Choroid plexus epithelial cell (primary cell): Measurements from ENCODE around the gene C1QTNF12.

ENCODE experiments used
- DNase-seq: peaks from one replicate; pipeline ENCODE4 v3.0.0-alpha.2; 2010; ENCODE audit warnings: low read depth
- H3K4me3 ChIP-seq: 2 replicates; pipeline ENCODE4 v1.5.1; 2011; ENCODE audit warnings: low read depth, mild to moderate bottlenecking, control low read depth, low read length, moderate library complexity
- TF ChIP-seq, protein P1 (sequence below): conservative IDR thresholded peaks from 2 replicates; pipeline ENCODE4 v1.5.1; 2011; ENCODE audit warnings: low read depth, mild to moderate bottlenecking, control low read depth, inconsistent platforms, low read length, moderate library complexity

Gene C1QTNF12

DNA sequence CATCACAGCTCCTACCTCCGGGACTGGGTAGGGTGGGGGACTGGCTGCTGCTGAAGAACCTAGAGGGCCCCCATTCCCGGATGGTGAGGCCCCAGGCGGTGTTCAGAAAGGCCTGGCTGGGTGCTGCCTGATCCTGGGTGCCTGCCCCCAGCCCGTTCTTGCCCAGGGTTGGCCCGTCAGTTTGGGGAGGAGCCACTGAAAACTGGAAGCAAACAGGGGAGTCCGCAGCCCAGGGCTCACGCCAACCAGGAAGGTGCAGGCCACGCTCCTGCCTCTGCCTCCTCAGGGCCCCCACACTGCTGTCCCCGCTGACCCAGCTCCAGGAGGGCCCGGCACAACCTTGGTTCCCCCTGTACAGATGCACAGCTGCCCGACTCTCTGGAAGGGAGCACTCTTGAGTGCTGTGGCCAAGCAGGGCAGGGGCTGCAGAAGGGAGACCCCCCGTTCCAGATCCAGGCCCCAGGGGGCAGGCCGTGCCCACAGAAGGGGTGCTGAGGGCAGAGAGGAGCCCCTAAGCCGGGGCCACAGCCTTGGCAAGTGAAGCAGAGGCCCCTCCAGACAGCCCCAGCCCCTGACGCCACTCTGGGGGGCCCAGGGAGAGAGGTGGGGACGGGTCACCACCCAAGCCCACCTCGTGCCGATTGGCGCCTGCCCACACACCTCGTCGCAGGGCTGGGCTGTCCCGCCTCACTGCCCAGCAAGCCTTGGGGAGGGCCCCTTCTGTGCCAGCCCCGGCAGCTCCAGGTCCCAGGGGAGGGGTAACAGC is 5.5 kb downstream of the C1QTNF12 start:
- no peak overlapping the region for H3K4me3 ChIP-seq
- DNase-seq, result no peak

DNA sequence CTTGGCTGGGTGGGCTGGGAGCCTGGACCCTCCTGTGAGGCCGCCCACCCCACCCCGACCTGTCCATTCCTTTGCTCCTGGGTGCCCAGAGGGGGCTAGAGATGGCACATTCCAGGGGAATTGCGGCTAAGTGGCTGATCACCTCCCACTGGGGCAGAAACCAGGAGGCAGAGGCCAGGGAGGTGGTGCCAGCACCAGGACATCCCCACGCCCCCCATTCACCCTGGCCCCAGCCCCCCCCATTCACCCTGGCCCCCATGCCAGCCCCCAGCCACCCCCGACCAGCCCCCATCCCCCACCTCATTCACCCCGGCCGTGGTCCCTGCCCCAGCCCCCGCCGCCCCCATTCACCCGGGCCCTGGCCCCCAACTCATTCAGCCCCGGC is 6.2 kb downstream of the C1QTNF12 start:
- DNase-seq, result no peak
- H3K4me3 ChIP-seq, result no peak overlapping the region
- TF ChIP-seq, protein P1, sequence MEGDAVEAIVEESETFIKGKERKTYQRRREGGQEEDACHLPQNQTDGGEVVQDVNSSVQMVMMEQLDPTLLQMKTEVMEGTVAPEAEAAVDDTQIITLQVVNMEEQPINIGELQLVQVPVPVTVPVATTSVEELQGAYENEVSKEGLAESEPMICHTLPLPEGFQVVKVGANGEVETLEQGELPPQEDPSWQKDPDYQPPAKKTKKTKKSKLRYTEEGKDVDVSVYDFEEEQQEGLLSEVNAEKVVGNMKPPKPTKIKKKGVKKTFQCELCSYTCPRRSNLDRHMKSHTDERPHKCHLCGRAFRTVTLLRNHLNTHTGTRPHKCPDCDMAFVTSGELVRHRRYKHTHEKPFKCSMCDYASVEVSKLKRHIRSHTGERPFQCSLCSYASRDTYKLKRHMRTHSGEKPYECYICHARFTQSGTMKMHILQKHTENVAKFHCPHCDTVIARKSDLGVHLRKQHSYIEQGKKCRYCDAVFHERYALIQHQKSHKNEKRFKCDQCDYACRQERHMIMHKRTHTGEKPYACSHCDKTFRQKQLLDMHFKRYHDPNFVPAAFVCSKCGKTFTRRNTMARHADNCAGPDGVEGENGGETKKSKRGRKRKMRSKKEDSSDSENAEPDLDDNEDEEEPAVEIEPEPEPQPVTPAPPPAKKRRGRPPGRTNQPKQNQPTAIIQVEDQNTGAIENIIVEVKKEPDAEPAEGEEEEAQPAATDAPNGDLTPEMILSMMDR, result no peak

More for the DNA sequence above, 5.5 kb downstream of the C1QTNF12 start:
- TF ChIP-seq, protein P1, result no peak

DNA sequence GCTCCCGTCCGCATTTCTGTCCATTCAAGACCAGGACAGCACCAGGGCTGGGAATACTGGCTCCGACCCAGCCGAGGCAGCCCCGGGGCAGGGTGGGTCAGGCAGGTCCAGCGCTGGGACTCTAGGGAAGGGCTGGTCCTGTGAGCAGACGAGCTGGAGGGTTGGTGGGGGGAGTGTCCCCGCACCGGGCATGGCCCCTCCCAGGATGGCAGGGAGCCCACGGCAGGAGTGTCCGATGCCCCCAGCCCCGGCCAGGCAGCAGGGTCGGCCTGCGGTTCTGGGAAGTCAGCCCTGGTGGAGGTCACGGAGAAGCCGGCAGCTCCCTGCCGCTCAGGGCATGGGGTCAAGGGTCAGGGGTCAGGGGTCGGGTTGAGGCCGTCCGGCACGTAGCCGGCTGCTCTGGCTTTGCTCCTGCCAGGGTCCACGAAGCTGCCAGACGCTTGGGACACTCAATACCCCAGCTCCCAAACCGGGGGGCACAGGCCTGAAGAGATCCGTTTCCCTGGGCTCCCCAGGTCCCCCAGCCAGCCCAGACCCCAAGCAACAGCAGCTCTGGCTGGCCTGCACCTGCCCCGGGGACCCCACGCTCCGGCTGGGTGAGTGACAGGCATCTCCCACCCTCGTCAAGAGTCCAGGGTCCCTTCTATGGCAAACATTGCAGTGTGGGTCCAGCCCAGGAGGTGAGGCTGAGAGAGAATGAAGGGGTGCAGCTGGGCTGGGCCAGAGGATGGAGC is 6.7 kb downstream of the C1QTNF12 start:
- TF ChIP-seq, protein P1, result no peak
- no peak for DNase-seq
- no peak overlapping the region for H3K4me3 ChIP-seq

DNA sequence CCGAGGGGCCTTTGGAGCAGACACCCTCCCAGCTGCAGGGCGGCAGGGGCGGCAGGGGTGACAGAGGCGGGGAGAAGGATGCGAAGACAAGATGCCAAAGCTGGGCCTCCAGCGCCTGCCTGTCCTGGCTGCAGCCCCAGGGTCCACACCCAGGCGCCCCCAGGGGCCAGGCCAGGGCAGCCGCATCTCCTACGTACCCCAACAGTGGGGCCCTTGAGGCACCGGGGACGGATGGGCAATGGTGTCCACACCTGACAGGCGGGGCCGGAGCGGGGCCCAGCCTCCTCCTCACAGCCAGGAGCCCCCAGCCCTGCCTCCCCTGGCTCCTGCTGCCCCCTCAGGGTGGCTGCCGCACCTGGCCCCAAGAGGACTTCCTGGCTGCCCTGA is 7.3 kb downstream of the C1QTNF12 start:
- no peak for DNase-seq
- TF ChIP-seq, protein P1, result no peak
- H3K4me3 ChIP-seq, result no peak overlapping the region

DNA sequence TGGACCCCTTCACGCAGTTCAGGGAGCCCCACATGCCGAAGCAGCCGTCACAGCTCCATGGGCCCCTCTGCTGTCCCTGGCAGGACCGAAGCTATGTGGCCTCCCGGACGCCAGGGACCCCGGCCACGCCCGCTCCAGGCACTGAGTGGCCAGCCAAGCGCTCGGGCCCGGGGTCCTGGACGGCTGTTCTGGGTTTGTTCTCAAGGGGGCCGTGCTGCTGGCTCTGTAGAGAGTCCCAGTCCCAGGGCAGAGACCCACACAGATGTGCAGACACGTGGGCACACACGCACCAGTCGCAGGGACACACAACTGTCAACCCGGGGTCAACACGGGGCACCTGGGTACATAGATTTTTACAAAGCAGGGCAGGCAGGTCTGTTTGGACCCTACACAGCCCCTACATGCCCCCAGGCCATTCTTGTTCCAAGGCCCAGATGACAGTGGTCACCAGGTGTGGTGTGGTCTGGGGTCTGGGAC is 7.8 kb downstream of the C1QTNF12 start:
- TF ChIP-seq, protein P1, result no peak
- no peak overlapping the region for H3K4me3 ChIP-seq
- no peak for DNase-seq

DNA sequence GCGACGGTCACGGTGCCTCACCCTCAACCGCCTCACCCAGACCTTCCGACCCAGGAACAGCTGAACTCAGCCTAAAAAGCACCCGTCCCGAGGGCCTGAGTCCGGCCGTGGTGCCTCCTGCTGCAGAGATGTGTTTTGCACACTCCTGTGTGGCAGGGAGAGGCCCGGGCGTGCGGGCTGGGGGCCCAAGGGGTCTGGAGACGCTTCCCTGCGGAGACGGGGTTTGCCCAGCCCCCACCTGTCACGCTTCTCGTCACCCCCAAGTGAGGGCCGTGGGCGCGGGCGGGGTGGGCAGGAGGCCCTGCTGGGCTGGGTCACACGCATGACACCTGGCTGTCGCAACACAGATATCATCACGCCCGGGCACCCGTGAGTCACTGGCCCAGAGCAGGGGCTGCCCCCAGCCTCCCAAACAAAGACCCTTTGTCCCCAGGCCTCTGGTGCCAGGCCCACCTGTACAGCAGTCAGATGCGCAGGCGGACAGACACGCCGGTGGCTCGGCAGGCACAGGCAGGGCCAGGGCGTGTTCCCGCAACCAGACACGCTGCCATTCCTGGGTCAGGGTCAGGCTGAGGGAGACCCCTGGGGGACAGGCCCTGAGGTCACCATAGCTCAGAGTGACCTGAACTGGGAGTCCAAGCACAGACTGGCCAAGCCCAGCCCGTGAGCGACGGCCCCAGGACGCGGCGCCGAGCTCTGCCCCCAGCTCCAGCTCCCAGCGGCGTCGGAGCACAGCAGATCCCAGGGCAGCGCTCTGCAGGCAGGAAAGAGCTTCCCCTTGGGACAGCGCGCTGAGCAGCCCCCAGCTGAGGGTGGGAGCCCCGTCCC is 8.4 kb downstream of the C1QTNF12 start:
- TF ChIP-seq, protein P1, result no peak
- DNase-seq, result no peak
- H3K4me3 ChIP-seq, result no peak overlapping the region
